GM19351 (cell line): ENCODE results near the gene CTSW.
"Not testable (repeated sequence)": the region's sequence is repeated elsewhere in the genome, so short reads cannot be mapped to it uniquely, and the experiment has no call there.

Source experiments
- ATAC-seq: cut with Tn5 transposase; IDR thresholded peaks from one replicate; pipeline ENCODE4 v1.9.1; 2021; ENCODE audit warnings: mild to moderate bottlenecking, moderate library complexity; ENCODE audit not compliant: unreplicated experiment

CTSW gene, protein sequence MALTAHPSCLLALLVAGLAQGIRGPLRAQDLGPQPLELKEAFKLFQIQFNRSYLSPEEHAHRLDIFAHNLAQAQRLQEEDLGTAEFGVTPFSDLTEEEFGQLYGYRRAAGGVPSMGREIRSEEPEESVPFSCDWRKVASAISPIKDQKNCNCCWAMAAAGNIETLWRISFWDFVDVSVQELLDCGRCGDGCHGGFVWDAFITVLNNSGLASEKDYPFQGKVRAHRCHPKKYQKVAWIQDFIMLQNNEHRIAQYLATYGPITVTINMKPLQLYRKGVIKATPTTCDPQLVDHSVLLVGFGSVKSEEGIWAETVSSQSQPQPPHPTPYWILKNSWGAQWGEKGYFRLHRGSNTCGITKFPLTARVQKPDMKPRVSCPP

DNA sequence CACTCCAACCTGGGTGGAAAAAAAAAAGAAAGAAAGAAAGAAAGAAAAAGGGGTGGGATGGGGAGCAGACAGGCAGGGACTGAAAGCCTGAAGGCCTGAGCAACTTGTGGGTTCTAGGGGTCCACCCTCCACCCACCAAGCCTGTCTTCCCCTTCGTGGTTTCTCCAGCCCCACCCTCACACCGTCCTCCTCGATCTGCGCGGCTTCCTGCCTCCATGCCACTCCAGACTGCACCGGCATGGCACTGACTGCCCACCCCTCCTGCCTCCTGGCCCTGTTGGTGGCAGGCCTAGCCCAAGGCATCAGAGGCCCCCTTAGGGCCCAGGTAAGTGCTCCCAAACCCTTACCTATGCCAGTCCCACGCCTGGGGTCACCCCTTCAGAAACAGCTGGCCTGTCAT lies at the start of gene CTSW:
Gene CTSW (plus strand): TSS at position 221 of the 400 bp plus-strand sequence. CDS start 18 bp downstream, at position 239.
- ATAC-seq: no peak

DNA sequence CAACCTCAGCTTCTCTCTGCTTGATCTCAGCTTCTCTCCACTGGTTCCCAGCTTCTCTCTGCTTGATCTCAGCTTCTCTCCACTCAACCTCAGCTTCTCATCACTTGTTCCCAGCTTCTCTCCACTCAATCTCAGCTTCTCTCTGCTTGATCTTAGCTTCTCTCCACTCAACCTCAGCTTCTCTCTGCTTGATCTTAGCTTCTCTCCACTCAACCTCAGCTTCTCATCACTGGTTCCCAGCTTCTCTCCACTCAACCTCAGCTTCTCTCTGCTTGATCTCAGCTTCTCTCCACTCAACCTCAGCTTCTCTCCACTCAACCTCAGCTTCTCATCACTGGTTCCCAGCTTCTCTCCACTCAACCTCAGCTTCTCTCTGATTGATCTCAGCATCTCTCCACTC lies 47.4 kb upstream of the CTSW start:
- ATAC-seq: not testable (repeated sequence)

DNA sequence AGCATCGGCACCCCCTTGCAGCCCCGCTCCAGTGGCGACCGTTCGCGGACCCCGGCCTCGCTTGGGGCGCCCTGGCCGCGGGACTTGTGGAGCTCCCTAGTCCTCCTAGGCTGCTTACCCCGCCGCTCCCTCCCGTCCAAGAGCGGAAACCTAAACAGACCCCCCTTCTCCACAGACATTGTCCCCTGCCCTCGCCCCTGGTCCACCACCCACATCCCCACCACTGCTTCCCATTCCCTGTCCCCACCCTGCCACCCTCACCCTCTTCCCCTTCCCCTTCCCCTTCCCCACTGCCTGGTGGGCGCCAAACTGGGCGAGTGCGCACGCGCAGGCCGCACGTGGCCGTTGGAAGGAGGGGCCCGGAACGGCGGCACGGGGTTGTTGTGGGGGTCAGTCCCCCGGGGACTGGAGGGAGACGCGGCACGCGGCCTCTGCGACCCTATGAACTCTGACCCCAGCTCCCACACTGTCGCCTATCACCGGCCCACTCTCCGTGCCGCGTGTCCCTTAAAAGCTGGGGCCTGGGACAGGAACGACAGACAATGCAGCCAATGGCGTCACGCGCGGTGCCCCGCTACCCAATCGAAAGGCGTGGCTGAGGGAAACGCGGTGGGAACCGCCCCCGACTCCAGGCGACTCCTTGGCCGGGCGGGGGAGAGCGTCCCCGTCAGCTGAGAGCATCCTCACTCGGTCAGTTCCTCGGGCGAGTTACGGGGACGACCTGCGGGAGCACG lies 46.2 kb upstream of the CTSW start, which contains the start of gene SNX32:
Gene SNX32 (plus strand): TSS at position 667 of the 734 bp plus-strand sequence. CDS start 103 bp downstream, outside the sequence.
- peak; percentile 93 for ATAC-seq

DNA sequence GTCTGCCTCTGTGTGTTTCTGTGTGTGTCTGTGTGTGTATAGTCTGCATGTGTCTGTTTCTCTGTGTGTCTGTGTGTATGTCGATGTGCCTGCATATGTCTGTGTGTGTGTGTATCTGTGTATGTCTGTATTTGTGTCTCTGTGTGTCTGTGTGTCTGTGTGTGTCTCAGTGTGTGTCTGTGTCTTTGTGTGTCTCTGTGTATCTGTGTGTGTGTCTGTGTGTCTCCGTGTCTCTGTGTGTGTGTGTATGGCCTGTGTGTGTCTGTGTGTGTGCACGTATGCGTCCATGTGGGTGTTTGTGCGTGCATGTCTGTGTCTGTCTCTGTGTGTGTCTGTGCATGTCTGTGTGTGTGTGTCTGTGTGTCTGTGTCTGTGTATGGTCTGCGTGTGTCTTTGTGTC lies 45.4 kb upstream of the CTSW start:
- no peak for ATAC-seq

DNA sequence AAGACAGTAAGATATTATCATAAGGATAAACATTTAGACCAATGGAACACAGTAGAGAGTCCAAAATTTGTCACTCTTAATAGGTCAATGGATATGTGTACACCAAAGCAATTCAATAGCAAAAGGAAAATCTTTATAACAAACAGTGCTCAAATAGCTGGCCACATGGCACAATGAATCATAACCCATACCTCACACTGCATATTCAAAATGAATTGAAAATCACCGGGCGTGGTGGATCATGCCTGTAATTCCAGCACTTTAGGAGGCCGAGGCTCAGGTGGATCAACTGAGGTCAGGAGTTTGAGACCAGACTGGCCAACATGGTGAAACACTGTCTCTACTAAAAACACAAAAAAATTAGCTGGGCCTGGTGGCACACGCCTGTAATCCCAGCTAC lies 37.5 kb upstream of the CTSW start:
- ATAC-seq: no peak

DNA sequence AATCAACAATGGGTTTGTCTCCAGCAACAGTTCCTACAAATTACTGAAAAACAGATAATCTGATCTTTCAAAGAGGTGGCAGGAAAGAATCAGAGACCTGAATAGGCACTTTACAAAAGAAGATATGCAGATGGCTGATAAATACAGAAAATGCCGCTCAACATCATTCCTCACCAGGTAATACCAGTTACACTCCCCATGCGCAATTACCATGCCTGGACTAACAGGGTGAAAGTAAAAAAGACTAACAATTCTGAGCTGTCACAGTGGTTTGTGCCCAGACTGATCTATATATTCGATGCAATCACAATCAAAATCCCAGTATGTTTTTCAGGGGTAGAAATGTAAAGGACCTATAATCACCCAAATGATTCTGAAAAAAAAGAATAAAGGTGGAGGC lies 35.8 kb upstream of the CTSW start:
- ATAC-seq: no peak

DNA sequence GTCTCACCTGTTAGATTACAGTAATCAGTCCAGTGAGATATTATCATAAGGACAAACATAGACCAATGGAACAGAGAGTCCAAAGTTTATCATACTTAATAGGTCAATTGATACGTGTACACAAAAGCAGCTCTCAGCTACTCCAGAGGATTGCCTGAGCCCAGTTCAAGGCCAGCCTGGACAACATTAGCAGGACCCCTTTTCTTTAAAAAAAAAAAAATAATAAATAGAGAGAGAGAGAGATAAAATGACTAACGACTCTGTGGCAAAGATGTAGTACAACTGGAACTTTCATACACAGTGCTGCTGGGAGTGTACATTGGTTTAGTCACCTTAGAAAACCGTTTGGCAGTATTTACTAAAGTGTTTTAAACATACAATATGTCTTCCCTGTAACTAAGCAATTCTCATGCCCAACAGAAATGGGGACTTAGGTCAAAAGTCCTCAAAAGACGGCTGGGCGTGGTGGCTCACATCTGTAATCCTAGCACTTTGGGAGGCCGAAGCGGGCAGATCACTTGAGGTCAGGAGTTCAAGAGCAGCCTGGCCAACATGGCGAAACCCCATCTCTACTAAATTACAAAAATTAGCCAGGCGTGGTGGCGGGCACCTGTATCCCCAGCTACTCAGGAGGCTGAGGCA lies 35.3 kb upstream of the CTSW start:
- no peak for ATAC-seq

DNA sequence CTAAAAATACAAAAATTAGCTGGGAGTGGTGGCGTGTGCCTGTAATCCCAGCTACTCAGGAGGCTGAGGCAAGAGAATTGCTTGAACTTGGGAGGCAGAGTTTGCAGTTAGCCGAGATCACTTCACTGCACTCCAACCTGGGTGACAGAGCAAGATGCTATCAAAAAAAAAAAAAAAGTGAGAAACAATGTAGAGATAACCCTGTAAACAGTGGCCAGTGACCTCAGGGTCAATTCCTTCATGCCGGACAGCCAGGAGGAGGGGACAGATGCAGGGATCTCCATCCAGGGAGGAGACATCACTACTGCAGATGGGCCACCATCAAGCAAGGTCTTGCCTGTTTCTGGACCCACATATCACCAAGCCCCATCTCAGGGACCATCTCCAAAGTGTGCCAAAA lies 31.9 kb upstream of the CTSW start:
- no peak for ATAC-seq

DNA sequence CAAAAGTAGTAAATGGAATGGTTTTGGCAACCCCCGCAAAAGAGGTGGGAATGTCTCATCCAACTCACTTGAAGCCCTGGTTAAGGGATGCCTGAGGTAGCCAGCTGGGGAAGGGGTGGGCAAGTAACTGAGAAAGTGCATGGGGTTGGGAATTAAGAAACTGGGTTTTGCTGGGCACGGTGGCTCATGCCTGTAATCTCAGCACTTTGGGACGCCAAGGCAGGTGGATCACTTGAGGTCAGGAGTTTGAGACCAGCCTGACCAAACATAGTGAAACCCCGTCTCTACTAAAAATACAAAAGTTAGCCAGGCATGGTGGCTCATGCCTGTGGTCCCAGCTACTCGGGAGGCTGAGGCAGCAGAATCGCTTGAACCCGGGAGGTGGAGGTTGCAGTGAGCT lies 30.9 kb upstream of the CTSW start:
- not testable (repeated sequence) for ATAC-seq

DNA sequence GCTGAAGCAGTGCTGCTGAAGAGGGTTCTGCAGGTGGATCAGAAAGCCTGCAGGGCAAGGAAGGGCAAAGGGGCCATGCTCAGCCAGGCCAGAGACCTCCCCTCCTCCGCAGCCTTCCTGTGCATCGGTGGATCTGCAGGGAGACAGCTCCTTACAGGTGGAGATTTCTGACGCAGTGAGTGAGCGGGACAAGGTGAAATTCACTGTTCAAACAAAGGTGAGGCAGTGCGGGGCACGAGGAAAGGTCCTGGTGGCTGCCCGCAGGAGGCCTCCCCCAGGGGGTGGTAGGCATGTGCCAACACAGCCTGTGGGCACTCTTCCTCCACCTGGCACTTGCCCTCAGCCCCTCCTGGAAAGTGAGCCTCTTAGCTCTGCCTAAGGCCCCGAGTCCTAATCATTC lies 30.3 kb upstream of the CTSW start:
- no peak for ATAC-seq

DNA sequence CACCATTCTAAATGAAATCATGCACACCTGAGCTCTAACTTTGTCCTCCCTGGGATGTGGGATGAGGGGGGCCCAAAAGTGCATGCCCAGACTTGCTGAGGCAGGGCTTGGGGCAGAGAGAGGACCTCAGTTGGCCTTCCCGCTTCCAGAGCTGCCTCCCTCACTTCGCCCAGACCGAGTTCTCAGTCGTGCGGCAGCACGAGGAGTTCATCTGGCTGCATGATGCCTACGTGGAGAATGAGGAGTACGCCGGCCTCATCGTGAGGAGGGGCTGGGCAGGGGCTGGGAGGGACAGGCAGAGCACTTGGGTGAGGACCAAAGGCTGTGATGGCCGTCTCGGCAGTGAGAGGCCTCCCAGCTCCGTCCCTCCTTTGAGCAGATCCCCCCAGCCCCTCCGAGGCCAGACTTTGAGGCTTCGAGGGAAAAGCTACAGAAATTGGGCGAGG lies 29.8 kb upstream of the CTSW start:
- ATAC-seq: no peak

DNA sequence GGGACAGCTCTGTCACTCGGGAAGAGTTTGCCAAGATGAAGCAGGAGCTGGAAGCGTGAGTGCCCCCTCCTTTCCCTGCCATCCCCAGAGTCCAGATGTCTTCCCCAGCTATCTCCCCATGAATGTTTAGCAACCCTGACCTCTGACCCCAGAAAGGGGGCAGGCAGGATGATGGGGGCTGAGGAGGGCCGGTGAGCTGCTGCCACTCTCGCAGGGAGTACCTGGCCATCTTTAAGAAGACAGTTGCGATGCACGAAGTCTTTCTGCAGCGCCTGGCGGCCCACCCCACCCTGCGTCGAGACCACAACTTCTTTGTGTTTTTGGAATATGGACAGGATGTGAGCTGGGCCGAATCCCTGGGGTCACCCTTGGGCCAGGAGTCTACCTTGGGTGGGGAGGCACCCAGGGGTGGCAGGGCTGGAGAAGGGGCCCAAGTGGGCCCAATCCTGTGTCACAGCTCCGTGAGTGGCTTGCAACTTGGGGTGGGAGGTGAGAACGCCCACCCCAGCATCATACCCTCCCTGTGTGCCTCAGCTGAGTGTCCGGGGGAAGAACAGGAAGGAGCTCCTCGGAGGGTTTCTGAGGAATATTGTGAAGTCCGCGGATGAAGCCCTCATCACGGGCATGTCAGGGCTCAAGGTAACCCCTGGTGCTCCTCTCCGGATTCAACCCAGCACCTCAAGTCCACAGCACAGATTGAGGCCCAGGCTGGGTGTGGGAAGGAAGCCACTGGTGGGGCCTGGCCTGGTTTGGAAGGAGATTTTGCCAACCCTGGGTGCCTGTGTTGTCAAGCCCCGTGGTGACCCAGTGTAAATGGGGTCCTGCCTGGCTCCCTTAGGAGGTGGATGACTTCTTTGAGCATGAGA lies 29.2 kb upstream of the CTSW start:
- ATAC-seq: no peak

DNA sequence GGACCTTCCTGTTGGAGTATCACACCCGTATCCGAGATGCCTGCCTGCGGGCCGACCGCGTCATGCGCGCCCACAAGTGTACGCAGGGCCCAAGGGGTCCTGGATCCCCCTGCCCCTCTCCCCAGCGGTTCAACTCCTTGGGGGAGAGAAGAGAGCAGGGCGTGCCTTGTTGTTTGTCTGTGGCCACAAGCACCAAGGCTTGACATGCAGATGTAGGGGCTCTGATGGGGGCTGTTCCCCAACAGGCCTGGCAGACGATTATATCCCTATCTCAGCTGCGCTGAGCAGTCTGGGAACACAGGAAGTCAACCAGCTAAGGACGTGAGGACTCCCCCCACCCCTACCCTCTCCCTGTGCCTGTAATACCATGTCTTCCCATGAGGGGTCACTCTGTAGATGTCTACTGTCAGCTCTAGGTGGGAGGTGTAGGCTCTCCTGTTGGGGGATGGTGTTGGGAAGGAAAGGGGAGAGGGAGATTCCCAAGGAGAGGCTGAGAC lies 28.5 kb upstream of the CTSW start:
- no peak for ATAC-seq

DNA sequence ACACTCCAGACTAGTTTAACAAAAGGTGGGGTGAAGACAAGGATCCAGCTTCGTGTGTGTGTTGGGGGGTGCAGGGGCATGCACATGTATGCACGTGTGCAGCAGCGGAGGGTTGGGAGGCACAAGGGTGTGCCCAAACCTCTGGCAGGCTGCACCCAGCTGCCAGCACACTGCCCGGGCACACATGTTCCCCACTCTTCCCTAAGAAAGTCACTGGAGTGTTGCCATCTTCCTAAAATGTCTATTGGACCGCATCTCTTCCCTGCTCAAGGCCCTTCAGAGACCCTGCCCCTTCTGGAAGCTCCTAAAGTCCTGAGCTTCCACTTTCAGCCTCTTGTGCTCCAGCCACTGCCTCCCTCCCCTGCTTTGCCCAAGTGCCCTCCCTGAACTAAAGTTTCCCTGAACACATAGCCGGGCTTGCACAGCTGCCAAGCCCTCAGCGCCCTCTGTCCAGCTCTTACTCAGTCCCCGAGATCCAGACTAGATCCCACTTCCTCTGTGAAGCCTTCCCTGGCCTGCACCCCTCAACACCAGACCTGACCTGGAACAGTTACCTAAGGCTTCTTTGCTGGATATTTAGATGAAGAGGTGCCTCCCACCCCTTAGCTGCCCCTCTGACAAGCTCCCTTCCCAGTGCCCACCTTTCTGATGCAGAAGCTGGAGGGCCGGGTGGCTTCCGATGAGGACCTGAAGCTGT lies 27.7 kb upstream of the CTSW start:
- no peak for ATAC-seq

DNA sequence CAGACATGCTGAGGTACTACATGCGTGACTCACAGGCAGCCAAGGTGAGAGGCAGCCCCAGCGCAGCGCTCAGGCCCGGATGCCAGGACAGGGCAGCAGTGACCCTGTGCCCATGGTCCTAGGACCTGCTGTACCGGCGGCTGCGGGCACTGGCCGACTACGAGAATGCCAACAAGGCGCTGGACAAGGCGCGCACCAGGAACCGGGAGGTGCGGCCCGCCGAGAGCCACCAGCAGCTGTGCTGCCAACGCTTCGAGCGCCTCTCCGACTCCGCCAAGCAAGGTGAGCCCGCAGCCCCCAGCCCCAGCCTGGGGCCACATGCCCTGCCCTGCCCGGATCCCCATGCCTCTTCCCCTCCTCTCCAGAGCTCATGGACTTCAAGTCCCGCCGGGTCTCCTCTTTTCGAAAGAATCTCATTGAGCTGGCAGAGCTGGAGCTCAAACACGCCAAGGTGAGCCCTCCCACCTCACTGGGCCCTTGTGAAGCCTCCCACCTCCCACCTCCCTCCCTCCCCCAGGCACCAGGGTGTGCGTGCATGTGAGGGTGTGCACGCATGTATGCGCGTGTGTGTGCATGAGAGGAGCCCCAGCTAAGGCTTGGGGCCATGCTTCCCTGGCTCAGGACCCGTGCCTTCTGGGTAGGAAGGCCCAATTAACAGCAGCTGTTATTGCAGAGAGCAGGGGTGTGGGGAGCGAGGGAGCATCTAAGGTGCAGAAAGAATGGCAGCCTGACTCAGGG lies 27.0 kb upstream of the CTSW start:
- ATAC-seq: no peak

DNA sequence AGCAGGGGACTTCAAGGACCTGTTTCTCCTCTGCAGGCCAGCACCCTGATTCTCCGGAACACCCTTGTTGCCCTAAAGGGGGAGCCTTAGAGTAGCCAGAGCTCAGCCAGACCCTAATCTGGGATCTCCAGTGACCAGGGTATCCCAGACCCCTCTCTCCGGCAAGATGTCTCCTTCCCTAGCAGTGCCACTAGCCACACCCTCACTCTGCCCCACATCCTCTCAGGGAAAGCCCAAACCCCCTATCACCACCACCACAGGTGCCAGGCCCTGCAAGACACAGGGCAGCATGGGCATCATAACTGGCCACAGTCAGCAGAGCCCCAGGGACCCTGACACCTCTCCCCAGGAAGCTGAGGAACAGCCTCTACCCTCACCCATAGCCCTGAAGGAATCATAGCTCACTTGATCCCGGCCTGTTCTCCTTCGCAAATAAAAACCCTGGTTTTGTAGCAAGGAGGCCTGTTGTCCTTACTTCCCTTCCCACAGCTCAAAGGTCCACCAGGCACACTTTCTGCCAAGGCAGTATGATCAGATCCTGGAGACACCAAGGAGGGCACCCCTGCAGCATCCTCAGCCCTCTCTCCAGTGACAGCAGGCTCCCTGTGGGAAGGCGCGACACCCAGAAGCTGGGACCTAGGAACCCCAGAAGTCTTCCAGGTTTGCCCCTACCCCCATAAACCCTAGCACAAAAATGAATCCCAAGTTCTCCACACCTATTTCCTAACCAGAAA lies 26.2 kb upstream of the CTSW start:
- no peak for ATAC-seq

DNA sequence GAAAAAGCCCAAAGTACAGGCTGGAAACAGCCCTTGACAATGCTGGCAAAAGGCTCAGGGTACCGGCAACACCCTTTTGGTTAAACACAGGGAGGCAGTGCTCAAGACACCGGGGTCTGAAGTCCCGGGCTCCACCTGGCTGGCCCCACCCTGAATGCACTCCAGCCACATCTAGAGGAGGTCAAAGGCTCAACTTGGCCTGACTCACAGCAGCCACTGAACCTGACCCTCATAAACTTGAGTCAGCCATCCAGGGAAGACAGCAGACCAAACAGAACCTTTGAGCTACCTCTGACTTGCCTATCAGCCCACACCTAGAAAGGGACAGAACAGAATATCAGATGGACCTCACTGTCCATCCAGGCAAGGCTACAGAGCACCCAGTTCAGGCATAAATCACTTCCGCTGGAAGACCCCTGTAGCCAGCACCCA lies 25.5 kb upstream of the CTSW start:
- ATAC-seq: no peak
